CD4-positive, alpha-beta T cell (primary cell): ENCODE results near the gene CASS4. TPM values are rescaled to one million over a fixed set of nuclear protein-coding genes. Genes with fewer than 3 reads are reported as not detected.

Experiments
- ATAC-seq: fragments of 200-7000 bp; cut with Tn5 transposase; one replicate; pipeline ENCODE4 v1.10.0; 2022; ENCODE audit warnings: mild to moderate bottlenecking; ENCODE audit not compliant: poor library complexity
- CTCF ChIA-PET: fragments of 350-600 bp; sonication (Branson Sonifier 250); formaldehyde crosslinking; loops from one replicate; lab custom pipeline; 2021; ENCODE audit warnings: antibody characterized with exemption, inconsistent platforms; lab: Charles Lee
- POLR2A ChIA-PET: fragments of 350-600 bp; sonication (Branson Sonifier 250); formaldehyde crosslinking; loops from one replicate; lab custom pipeline; 2021; ENCODE audit warnings: antibody characterized with exemption, inconsistent platforms; lab: Charles Lee
- DNase-seq, 14 experiments: peaks; one replicate each; pipeline ENCODE4 v3.0.0-alpha.2; 2013 to 2020; ENCODE audit warnings: mixed read lengths in 2 of 14
- H3K27ac ChIP-seq, 2 donors: one replicate each; pipeline versions ENCODE4 v1.5.1 to v1.7.0; 2013; ENCODE audit warnings: low read length in 2 of 2, low read depth in 1 of 2, mild to moderate bottlenecking in 1 of 2
- H3K27me3 ChIP-seq, 2 experiments: 1 replicate in 1 of 2; 2 replicates in 1 of 2; pipeline versions ENCODE4 v1.6.1 to v1.7.0; 2013; ENCODE audit warnings: low read length in 2 of 2, control low read depth in 1 of 2, mild to moderate bottlenecking in 1 of 2, moderate library complexity in 1 of 2; ENCODE audit not compliant: insufficient read depth in 2 of 2, control insufficient read depth in 1 of 2
- H3K36me3 ChIP-seq: one replicate; pipeline ENCODE4 v1.6.1; 2013; ENCODE audit warnings: low read length, control low read depth; ENCODE audit not compliant: insufficient read depth
- H3K4me1 ChIP-seq: one replicate; pipeline ENCODE4 v1.6.1; 2013; ENCODE audit warnings: low read length, control low read depth; ENCODE audit not compliant: insufficient read depth
- H3K4me3 ChIP-seq: one replicate; pipeline ENCODE4 v1.5.1; 2013; ENCODE audit warnings: mild to moderate bottlenecking, low read length, moderate library complexity
- H3K9me3 ChIP-seq, 2 experiments: 1 replicate in 1 of 2; 2 replicates in 1 of 2; pipeline versions ENCODE4 v1.6.1 to v1.7.0; 2013; ENCODE audit warnings: low read length in 2 of 2, mild to moderate bottlenecking in 2 of 2, control low read depth in 1 of 2, moderate library complexity in 1 of 2; ENCODE audit not compliant: control insufficient read depth in 1 of 2, insufficient read depth in 1 of 2
- H3K27ac Mint-ChIP-seq: one replicate; pipeline ENCODE4 v1.8.0; 2020; ENCODE audit warnings: mixed read lengths
- H3K27me3 Mint-ChIP-seq: one replicate; pipeline ENCODE4 v1.8.0; 2021; ENCODE audit warnings: mixed read lengths
- H3K36me3 Mint-ChIP-seq: one replicate; pipeline ENCODE4 v1.8.0; 2021; ENCODE audit warnings: low read depth, mixed read lengths
- H3K4me1 Mint-ChIP-seq: one replicate; pipeline ENCODE4 v1.8.0; 2021; ENCODE audit warnings: low read depth, mixed read lengths
- H3K4me3 Mint-ChIP-seq: one replicate; pipeline ENCODE4 v1.8.0; 2020; ENCODE audit warnings: mild to moderate bottlenecking, mixed read lengths
- H3K9me3 Mint-ChIP-seq: one replicate; pipeline ENCODE4 v1.8.0; 2020; ENCODE audit warnings: mixed read lengths
- CTCF ChIP-seq: fragments of 200-600 bp; IDR thresholded peaks from one replicate; pipeline ENCODE4 v1.8.0; 2022; ENCODE audit warnings: antibody characterized with exemption, mild to moderate bottlenecking
- intact Hi-C, 2 experiments: fragments of 100-400 bp; cut with DNase I in 1 of 2; cut with micrococcal nuclease in 1 of 2; formaldehyde crosslinking; loops; one replicate each; pipeline versions ENCODE4 v1.15.1 to v1.9.0; 2023 to 2025; cut with DNase I, micrococcal nuclease
- total RNA-seq, 174 experiments: library from RNA in 2 of 174; stranded (reverse) in 2 of 174; gene quantifications; one replicate each; pipeline ENCODE4 v1.2.3 and lab custom pipeline; 2021 to 2026

Gene CASS4
- total RNA-seq, 2 experiments from 2014 or later: 37.0 to 39.8 TPM

- H3K27me3 Mint-ChIP-seq: no peaks in the 10 kb centered on the region
These were observed 19.1 kb upstream of the CASS4 start for GRCh38 chr20:56392881-56393482.

GRCh38 chr20:56393653-56394052 lies 18.4 kb upstream of the CASS4 start:
- Histone ChIP-seq H3K36me3 (peaks cover 35% of the 10 kb centered on the region), H3K9me3 (no peaks in the 10 kb centered on the region), H3K4me1 (peaks cover 24% of the 10 kb centered on the region), H3K4me3 (peak overlapping the region; percentile 88), H3K27ac (peak overlapping the region; percentile 22 to 46), H3K27me3 (no peaks in the 10 kb centered on the region)
- Mint-ChIP-seq H3K27ac (no peak overlapping the region), H3K9me3 (no peaks in the 10 kb centered on the region), H3K4me3 (no peak overlapping the region), H3K27me3 (no peaks in the 10 kb centered on the region), H3K4me1 (peaks cover 28% of the 10 kb centered on the region), H3K36me3 (peaks cover 42% of the 10 kb centered on the region)
- ChIA-PET POLR2A (interaction anchor here (0.6 to 3.1 kb wide), 9 partner anchors 16 to 85 kb away, joined by 3 to 45 read pairs (median 6); partner anchors contain the start of genes CASS4, FAM210B and RTF2), CTCF (no interaction called here)
- DNase-seq (no peak), ATAC-seq (no peak)
- TF ChIP-seq CTCF: no peak
- intact Hi-C loops: loop anchor here (2.0 to 10.0 kb wide), 3 partner anchors 111 to 2001 kb away; partner anchors contain the start of gene RAE1 (in 1 of the 2)

More at GRCh38 chr20:56392881-56393482, 19.1 kb upstream of the CASS4 start:
- no peak overlapping the region for H3K4me3 Mint-ChIP-seq
- H3K4me1 Mint-ChIP-seq: peaks cover 28% of the 10 kb centered on the region
- H3K9me3 Mint-ChIP-seq: no peaks in the 10 kb centered on the region
- peaks cover 28% of the 10 kb centered on the region for H3K36me3 ChIP-seq
- ChIA-PET CTCF (interaction anchor here (1.4 kb wide), 1 partner anchor 75 kb away, joined by 6 read pairs; the partner anchor contains the start of gene RTF2), POLR2A (interaction anchor here (0.6 to 3.1 kb wide), 17 partner anchors 15 to 1005 kb away, joined by 3 to 45 read pairs (median 4); partner anchors contain the start of genes CASS4, FAM210B and RTF2)
- peak overlapping the region; percentile 88 for H3K4me3 ChIP-seq
- H3K27ac ChIP-seq: peak overlapping the region; percentile 89 to 93
- no peak for TF ChIP-seq CTCF
- intact Hi-C loops: loop anchor here (1.0 to 10.0 kb wide), 5 partner anchors 19 to 2002 kb away; partner anchors contain the start of genes CASS4 (in 1 of the 2), RAE1 (in 1 of the 2) and RTF2 (in 1 of the 2)
- peaks cover 36% of the 10 kb centered on the region for H3K36me3 Mint-ChIP-seq
- peak in 4 of 14 experiments; percentile 19 to 71 (median 63) for DNase-seq
- H3K27me3 ChIP-seq: no peaks in the 10 kb centered on the region
- H3K9me3 ChIP-seq: no peaks in the 10 kb centered on the region
- peaks cover 24% of the 10 kb centered on the region for H3K4me1 ChIP-seq
- no peak overlapping the region for H3K27ac Mint-ChIP-seq
- peak; percentile 47 for ATAC-seq

- POLR2A ChIA-PET: interaction anchor here (1.4 kb wide), 1 partner anchor 17 kb away, joined by 9 read pairs; the partner anchor contains the start of gene CASS4
- intact Hi-C loops: loop anchor here in 1 of 2 experiments (10.0 kb wide), 1 partner anchor 2000 kb away; no protein-coding TSS in a partner anchor
- peaks cover 48% of the 10 kb centered on the region for H3K36me3 ChIP-seq
These were observed 16.9 kb upstream of the CASS4 start for GRCh38 chr20:56395166-56395565.

More at GRCh38 chr20:56395166-56395565, 16.9 kb upstream of the CASS4 start:
- peaks cover 24% of the 10 kb centered on the region for H3K4me1 ChIP-seq
- DNase-seq (no peak), ATAC-seq (no peak)
- H3K9me3 ChIP-seq: no peaks in the 10 kb centered on the region
- Mint-ChIP-seq H3K4me3 (no peak overlapping the region), H3K27ac (no peak overlapping the region), H3K36me3 (peaks cover 56% of the 10 kb centered on the region), H3K9me3 (no peaks in the 10 kb centered on the region), H3K27me3 (no peaks in the 10 kb centered on the region), H3K4me1 (peaks cover 32% of the 10 kb centered on the region)
- no peaks in the 10 kb centered on the region for H3K27me3 ChIP-seq
- no peak overlapping the region for H3K27ac ChIP-seq
- CTCF ChIA-PET: interaction anchor here (0.6 to 1.6 kb wide), 3 partner anchors 22 to 65 kb away, joined by 3 to 4 read pairs (median 3); no protein-coding TSS in a partner anchor
- H3K4me3 ChIP-seq: no peak overlapping the region
- no peak for TF ChIP-seq CTCF
